ENCODE measurements around the gene HMGN4. TPM values are rescaled to one million over a fixed set of nuclear protein-coding genes. Genes with fewer than 3 reads are reported as not detected.

HMGN4 gene
- total and polyA plus RNA-seq, 9 of the 15 experiments (the other 6 are each of a cell fraction or from before 2014, with no cell fraction given), result 35.4 to 134 (median 94.1) TPM

- TF ChIP-seq GTF3C2 (IDR thresholded peaks at IDR 0.05; ENCODE audit: borderline replicate concordance, extremely low read depth, insufficient read length) (peak; percentile 92), GTF2B (IDR thresholded peaks at IDR 0.05; ENCODE audit: extremely low read depth, insufficient read length) (no peak), TEAD4 (IDR thresholded peaks at IDR 0.05; ENCODE audit: low read length) (peak; percentile 82), TEAD4 (CRISPR knock-in tag; IDR thresholded peaks at IDR 0.05; ENCODE audit: borderline replicate concordance) (no peak), MIER1 (IDR thresholded peaks at IDR 0.05; ENCODE audit: low read depth) (0 out of 2 replicates have a peak, but pooled peaks have one; percentile 29), ARID1B (IDR thresholded peaks at IDR 0.05) (peak; percentile 52; the same call in 1 of the 2 replicates), RAD21 (CRISPR knock-in tag; conservative IDR thresholded peaks at IDR 0.05 in 1 of 2, IDR thresholded peaks at IDR 0.05 in 1 of 2) (0 out of 4 replicates have a peak, but pooled peaks of 1 of the 2 experiments have one; percentile 10), STAG1 (CRISPR knock-in tag; IDR thresholded peaks at IDR 0.05; ENCODE audit: borderline replicate concordance) (no peak), POLR2H (tag; IDR thresholded peaks at IDR 0.05; ENCODE audit: low read depth) (peak; percentile 100), ZBTB1 (CRISPR knock-in tag; IDR thresholded peaks at IDR 0.05; ENCODE audit: borderline replicate concordance, low read depth) (peak; percentile 67; the same call in 1 of the 2 replicates), ZNF407 (IDR thresholded peaks at IDR 0.05; ENCODE audit: low read depth) (peak; percentile 74), VEZF1 (CRISPR knock-in tag; IDR thresholded peaks at IDR 0.05) (peak; percentile 39)
Observed at GRCh38 chr6:26576929-26577719, 39.0 kb downstream of the HMGN4 start (continued).

All from K562 (cell line).